Muscle layer of colon (tissue), 2 donors: ENCODE measurements around the gene CMTM5.

Experiments used
- H3K27ac ChIP-seq: one replicate; pipeline ENCODE4 v1.7.0; 2013; ENCODE audit warnings: low read depth, mild to moderate bottlenecking, low read length, moderate library complexity
- H3K27me3 ChIP-seq, 2 donors: one replicate each; pipeline ENCODE4 v1.7.0; 2013; ENCODE audit warnings: low read length in 2 of 2, mild to moderate bottlenecking in 2 of 2; ENCODE audit not compliant: insufficient read depth in 2 of 2, control insufficient read depth in 1 of 2
- H3K36me3 ChIP-seq: one replicate; pipeline ENCODE4 v1.7.0; 2013; ENCODE audit warnings: mild to moderate bottlenecking, low read length; ENCODE audit not compliant: insufficient read depth
- H3K4me1 ChIP-seq: one replicate; pipeline ENCODE4 v1.7.0; 2013; ENCODE audit warnings: mild to moderate bottlenecking, low read length; ENCODE audit not compliant: insufficient read depth
- H3K4me3 ChIP-seq, 2 donors: one replicate each; pipeline ENCODE4 v1.7.0; 2013; ENCODE audit warnings: low read length in 2 of 2, low read depth in 1 of 2, mild to moderate bottlenecking in 1 of 2, moderate library complexity in 1 of 2
- H3K9ac ChIP-seq: one replicate; pipeline ENCODE4 v1.7.0; 2013; ENCODE audit warnings: low read length
- H3K9me3 ChIP-seq: one replicate; pipeline ENCODE4 v1.7.0; 2013; ENCODE audit warnings: mild to moderate bottlenecking, low read length
- donor health status: abdominal sarcoma.
- donor health status: Adenocarcinoma of cecum.

The CMTM5 gene

GRCh38 chr14:23349156-23349845 is 27.5 kb upstream of the CMTM5 start:
- peaks cover 12% of the 10 kb centered on the region for H3K4me1 ChIP-seq
- H3K27ac ChIP-seq: no peak overlapping the region
- no peak overlapping the region for H3K4me3 ChIP-seq
- no peaks in the 10 kb centered on the region for H3K27me3 ChIP-seq
- no peaks in the 10 kb centered on the region for H3K36me3 ChIP-seq
- H3K9me3 ChIP-seq: no peaks in the 10 kb centered on the region
- no peak overlapping the region for H3K9ac ChIP-seq

DNA sequence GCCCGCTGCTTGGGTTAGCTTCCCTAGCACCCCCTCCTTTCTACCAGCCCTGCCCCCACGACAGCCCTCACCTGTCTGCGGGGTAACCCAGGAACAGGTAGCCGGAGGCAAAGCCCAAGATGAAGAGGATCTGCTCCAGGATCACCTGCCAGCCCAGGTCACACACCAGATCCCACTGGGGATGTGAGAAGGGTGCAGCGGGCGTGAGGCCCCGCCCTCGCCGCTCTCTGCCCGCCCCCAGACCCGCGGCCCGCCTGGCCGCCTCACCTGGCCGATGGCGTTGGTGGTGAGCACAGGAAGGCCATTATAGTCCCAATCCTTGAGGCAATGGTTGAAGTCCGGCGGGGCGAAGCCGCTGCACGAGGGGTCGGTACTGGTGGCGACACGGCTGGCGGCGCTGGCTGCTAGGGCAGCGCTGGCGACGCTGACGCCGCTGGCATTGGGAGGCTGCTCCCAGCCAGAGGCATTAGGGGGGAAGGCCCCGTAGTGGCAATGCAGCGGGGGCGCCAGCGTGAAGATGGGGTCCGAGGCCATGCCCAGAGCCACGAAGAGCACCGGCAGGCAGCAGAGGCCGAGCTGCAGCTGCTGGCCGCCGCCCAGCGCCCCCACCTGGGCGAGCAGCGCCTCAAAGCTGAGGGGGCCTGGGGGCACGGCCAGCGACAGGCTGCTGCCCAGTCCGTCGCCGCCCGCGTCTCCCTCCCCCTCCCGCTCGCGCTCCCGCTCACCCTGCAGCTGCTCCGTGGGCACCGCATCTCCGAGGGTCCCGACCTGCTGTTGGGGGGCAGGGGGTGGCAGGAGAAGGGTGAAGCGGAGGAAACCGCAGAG is 25.0 kb upstream of the CMTM5 start:
- Histone ChIP-seq H3K4me1 (peaks cover 12% of the 10 kb centered on the region), H3K9ac (no peak overlapping the region), H3K4me3 (peak overlapping the region; percentile 65 to 76), H3K27me3 (no peaks in the 10 kb centered on the region), H3K27ac (peak overlapping the region; percentile 75), H3K36me3 (peaks cover 6% of the 10 kb centered on the region), H3K9me3 (no peaks in the 10 kb centered on the region)

GRCh38 chr14:23352506-23353432 is 24.1 kb upstream of the CMTM5 start, which contains the start of gene SLC22A17:
Gene SLC22A17, minus strand, starts transcription at chr14:23352887.
- Histone ChIP-seq H3K9me3 (no peaks in the 10 kb centered on the region), H3K27ac (peak within 1 kb of the TSS; percentile 75), H3K27me3 (no peaks in the 10 kb centered on the region), H3K36me3 (peaks cover 6% of the 10 kb centered on the region), H3K4me1 (peaks cover 12% of the 10 kb centered on the region), H3K9ac (peak within 1 kb of the TSS; percentile 41), H3K4me3 (peak within 1 kb of the TSS; percentile 65 to 76)

GRCh38 chr14:23353433-23353780 is 23.4 kb upstream of the CMTM5 start:
- no peak overlapping the region for H3K27ac ChIP-seq
- peaks cover 12% of the 10 kb centered on the region for H3K4me1 ChIP-seq
- H3K9ac ChIP-seq: no peak overlapping the region
- H3K4me3 ChIP-seq: peak overlapping the region in 1 of 2 donors; percentile 65
- H3K27me3 ChIP-seq: no peaks in the 10 kb centered on the region
- H3K36me3 ChIP-seq: peaks cover 6% of the 10 kb centered on the region
- no peaks in the 10 kb centered on the region for H3K9me3 ChIP-seq

DNA sequence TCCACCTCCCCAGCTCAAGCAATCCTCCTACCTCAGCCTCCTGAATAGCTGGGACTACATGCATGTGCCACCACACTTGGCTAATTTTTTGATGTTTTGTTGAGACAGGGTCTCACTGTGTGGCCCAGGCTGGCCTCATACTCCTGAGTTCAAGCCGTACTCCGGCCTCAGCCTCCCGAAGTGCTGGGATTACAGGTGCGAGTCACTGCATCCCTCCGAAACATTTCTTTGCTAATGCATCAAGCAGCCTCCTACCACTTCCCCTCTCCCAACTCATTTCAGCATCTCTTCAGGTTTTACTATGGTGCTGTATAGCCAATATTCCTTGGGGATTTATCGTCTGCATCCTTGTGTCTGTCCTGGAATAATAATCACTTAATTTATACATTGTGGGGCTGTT is 21.9 kb upstream of the CMTM5 start:
- no peak overlapping the region for H3K9ac ChIP-seq
- peaks cover 12% of the 10 kb centered on the region for H3K4me1 ChIP-seq
- H3K9me3 ChIP-seq: no peaks in the 10 kb centered on the region
- peaks cover 11% of the 10 kb centered on the region for H3K36me3 ChIP-seq
- H3K27me3 ChIP-seq: no peaks in the 10 kb centered on the region
- no peak overlapping the region for H3K4me3 ChIP-seq
- H3K27ac ChIP-seq: no peak overlapping the region

DNA sequence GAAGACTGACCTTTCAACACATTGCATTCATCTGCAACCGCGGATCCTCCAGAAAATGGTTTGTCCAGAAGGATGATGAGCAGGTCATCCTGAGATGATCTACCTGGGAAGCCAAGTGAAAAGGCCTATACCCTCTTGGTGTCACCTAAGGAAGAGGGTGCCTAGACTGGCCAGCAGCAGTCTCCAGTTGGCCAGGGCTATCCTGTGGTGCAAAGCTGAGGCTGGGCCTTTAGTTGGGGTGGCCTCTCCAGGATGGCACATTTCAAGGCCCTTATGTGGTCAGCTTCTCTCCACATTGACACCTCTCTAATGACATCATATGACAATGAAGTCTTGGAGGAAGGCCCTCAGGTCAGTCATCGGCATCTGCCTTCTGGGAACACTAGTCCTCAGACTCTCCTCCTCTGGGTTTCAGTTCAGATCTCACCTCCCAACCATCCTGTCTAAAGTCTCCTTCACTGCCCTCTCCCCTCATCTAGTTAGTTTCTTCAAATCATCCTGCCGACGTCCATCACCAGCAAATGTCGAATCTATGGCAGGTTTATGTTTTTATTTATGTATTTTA is 20.9 kb upstream of the CMTM5 start:
- Histone ChIP-seq H3K9ac (no peak overlapping the region), H3K9me3 (no peaks in the 10 kb centered on the region), H3K27ac (no peak overlapping the region), H3K4me1 (peaks cover 17% of the 10 kb centered on the region), H3K27me3 (no peaks in the 10 kb centered on the region), H3K4me3 (no peak overlapping the region), H3K36me3 (peaks cover 17% of the 10 kb centered on the region)

GRCh38 chr14:23356662-23357061 is 20.2 kb upstream of the CMTM5 start:
- Histone ChIP-seq H3K9ac (no peak overlapping the region), H3K27me3 (no peaks in the 10 kb centered on the region), H3K27ac (no peak overlapping the region), H3K36me3 (peaks cover 17% of the 10 kb centered on the region), H3K4me3 (no peak overlapping the region), H3K9me3 (no peaks in the 10 kb centered on the region), H3K4me1 (peaks cover 19% of the 10 kb centered on the region)

DNA sequence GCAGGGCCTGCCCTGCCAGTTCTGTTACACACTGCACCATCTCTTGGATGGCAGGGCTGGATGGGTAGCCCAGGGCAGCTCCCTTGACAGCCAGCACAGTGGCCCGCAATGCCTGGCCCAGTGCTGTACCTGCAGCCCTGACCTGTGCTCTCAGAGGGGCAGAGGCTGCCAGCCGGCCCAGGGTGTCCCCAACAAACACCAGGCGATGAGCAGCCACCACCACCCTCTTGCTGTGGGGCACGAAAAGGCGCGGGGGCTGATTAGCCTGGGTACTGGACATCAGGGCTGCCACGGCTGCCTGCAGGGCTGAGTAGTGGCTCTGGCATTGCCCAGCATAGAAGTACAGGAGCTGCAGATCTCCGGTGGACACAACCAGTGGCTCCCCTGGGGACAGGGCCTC is 19.6 kb upstream of the CMTM5 start:
- peaks cover 17% of the 10 kb centered on the region for H3K36me3 ChIP-seq
- H3K27ac ChIP-seq: no peak overlapping the region
- no peak overlapping the region for H3K4me3 ChIP-seq
- no peaks in the 10 kb centered on the region for H3K27me3 ChIP-seq
- no peaks in the 10 kb centered on the region for H3K9me3 ChIP-seq
- peaks cover 22% of the 10 kb centered on the region for H3K4me1 ChIP-seq
- no peak overlapping the region for H3K9ac ChIP-seq

DNA sequence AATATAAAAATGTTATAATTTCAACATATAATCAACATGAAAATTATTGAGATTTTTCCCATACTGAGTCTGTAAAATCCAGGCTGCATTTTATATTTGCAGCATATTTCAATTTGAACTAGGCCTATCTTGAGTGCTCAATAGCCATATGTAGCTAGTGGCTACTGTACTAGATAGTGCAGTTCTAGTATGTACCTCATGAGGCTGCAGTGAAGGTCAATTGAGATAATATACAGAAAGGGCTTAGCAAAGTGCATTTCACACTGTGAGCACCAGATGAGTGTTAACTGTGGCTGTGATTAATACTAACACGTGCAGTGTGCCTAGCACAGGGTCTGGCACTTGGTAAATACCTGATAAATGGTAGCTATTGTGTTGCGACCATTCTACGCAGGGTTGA is 18.8 kb upstream of the CMTM5 start:
- Histone ChIP-seq H3K27me3 (no peaks in the 10 kb centered on the region), H3K27ac (no peak overlapping the region), H3K4me1 (peaks cover 22% of the 10 kb centered on the region), H3K36me3 (peaks cover 17% of the 10 kb centered on the region), H3K4me3 (no peak overlapping the region), H3K9me3 (no peaks in the 10 kb centered on the region), H3K9ac (no peak overlapping the region)

- Histone ChIP-seq H3K27ac (no peak overlapping the region), H3K27me3 (no peaks in the 10 kb centered on the region), H3K9ac (no peak overlapping the region), H3K9me3 (no peaks in the 10 kb centered on the region), H3K4me3 (no peak overlapping the region), H3K36me3 (peaks cover 17% of the 10 kb centered on the region), H3K4me1 (peaks cover 25% of the 10 kb centered on the region)
These were observed 18.2 kb upstream of the CMTM5 start for GRCh38 chr14:23358553-23359166.
